ENCODE measurements around the gene TMOD4. TPM values are rescaled to one million over a fixed set of nuclear protein-coding genes. Genes with fewer than 3 reads are reported as not detected.

TMOD4 gene
- total and polyA plus RNA-seq, 7 donors: 17.6 to 434 (median 274) TPM

- no peaks in the 10 kb centered on the region for H3K27me3 ChIP-seq (ENCODE audit: insufficient read depth in 3 of 3, low read length in 2 of 3)
- H3K36me3 ChIP-seq (ENCODE audit: insufficient read depth in 1 of 2, low read depth in 1 of 2): no peaks in the 10 kb centered on the region
- WGBS, 3 donors: 0 to 1% (median 0%) methylated on average over 38 to 61 of the region's 61 CpGs
- ATAC-seq (peak; percentile 82 to 89 (median 84)), DNase-seq (peak; percentile 96 to 98)
- peak within 1 kb of the TSS; percentile 76 for H3K4me3 ChIP-seq
- intact Hi-C loops (cut with DNase I): no loop called here
- H3K4me1 ChIP-seq: peaks cover 48% of the 10 kb centered on the region
- H3K27ac ChIP-seq: peak within 1 kb of the TSS; percentile 89
- H3K9me3 ChIP-seq: no peaks in the 10 kb centered on the region
- TF ChIP-seq CTCF (IDR thresholded peaks at IDR 0.05): no peak
These were observed 29.2 kb downstream of the TMOD4 start, which contains the start of gene SEMA6C for GRCh38 chr1:151146412-151147131. SEMA6C (minus strand) TSS chr1:151146631; CDS start chr1:151142621, 4,010 bp downstream.

- no peak for TF ChIP-seq CTCF (IDR thresholded peaks at IDR 0.05)
- Histone ChIP-seq H3K27me3 (ENCODE audit: insufficient read depth in 3 of 3, low read length in 2 of 3) (no peaks in the 10 kb centered on the region), H3K4me3 (peak overlapping the region; percentile 76), H3K9me3 (no peaks in the 10 kb centered on the region), H3K27ac (peak overlapping the region; percentile 89), H3K36me3 (ENCODE audit: insufficient read depth in 1 of 2, low read depth in 1 of 2) (peaks cover 0 to 5% of the 10 kb centered on the region in 2 donors), H3K4me1 (peaks cover 53% of the 10 kb centered on the region)
- intact Hi-C loops (cut with DNase I): no loop called here
- DNase-seq: no peak
- ATAC-seq: peak in 1 of 4 donors; percentile 0
- WGBS, 3 donors: 1% methylated on average over 26 of the region's 26 CpGs
These were observed 29.7 kb downstream of the TMOD4 start for GRCh38 chr1:151146072-151146411.

- H3K4me1 ChIP-seq: peaks cover 54% of the 10 kb centered on the region
- WGBS, 3 donors: 3% methylated on average over 40 to 43 of the region's 43 CpGs
- H3K27me3 ChIP-seq (ENCODE audit: insufficient read depth in 3 of 3, low read length in 2 of 3): no peaks in the 10 kb centered on the region
- ATAC-seq: peak; percentile 8 to 41 (median 27)
- H3K27ac ChIP-seq: peak overlapping the region; percentile 89
- intact Hi-C loops (cut with DNase I): no loop called here
- no peak for TF ChIP-seq CTCF (IDR thresholded peaks at IDR 0.05)
- no peaks in the 10 kb centered on the region for H3K9me3 ChIP-seq
- peaks cover 0 to 5% of the 10 kb centered on the region in 2 donors for H3K36me3 ChIP-seq (ENCODE audit: insufficient read depth in 1 of 2, low read depth in 1 of 2)
- H3K4me3 ChIP-seq: peak overlapping the region; percentile 76
- peak in 1 of 2 donors; percentile 79 for DNase-seq
These were observed 30.3 kb downstream of the TMOD4 start for GRCh38 chr1:151145304-151146071.

GRCh38 chr1:151144474-151145303, 31.1 kb downstream of the TMOD4 start:
- TF ChIP-seq CTCF (IDR thresholded peaks at IDR 0.05): no peak
- ATAC-seq: peak in 1 of 4 donors; percentile 1
- H3K27ac ChIP-seq: peak overlapping the region; percentile 89
- H3K27me3 ChIP-seq (ENCODE audit: insufficient read depth in 3 of 3, low read length in 2 of 3): no peaks in the 10 kb centered on the region
- H3K36me3 ChIP-seq (ENCODE audit: insufficient read depth in 1 of 2, low read depth in 1 of 2): peaks cover 0 to 13% of the 10 kb centered on the region in 2 donors
- no peaks in the 10 kb centered on the region for H3K9me3 ChIP-seq
- no peak for DNase-seq
- H3K4me1 ChIP-seq: peaks cover 54% of the 10 kb centered on the region
- 14 to 21% (median 20%) methylated on average over 7 of the region's 7 CpGs for WGBS, 3 donors
- peak overlapping the region; percentile 76 for H3K4me3 ChIP-seq
- intact Hi-C loops (cut with DNase I): no loop called here
